ENCODE measurements around the gene NRXN2.

DNA sequence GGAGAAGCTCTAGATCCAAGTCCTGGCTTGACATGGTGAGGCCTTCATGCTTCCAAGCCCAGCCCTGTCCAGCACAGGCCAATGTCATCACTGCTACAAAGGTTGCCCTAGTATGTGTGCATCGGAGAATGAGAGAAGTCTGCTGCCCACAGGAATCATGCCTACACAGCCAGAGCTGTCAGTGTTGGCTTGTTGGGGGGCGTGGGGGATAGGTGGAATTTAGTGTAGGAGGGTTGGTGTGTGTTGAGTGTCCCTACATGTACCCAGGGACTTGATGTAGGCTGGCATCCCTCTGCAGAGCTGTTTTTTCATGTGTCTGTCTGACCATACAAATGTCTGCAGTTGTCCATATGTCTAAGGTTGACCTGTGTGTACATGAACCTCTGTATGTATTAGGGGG is 94.4 kb downstream of the NRXN2 start:
- TF ChIP-seq, protein P1, sequence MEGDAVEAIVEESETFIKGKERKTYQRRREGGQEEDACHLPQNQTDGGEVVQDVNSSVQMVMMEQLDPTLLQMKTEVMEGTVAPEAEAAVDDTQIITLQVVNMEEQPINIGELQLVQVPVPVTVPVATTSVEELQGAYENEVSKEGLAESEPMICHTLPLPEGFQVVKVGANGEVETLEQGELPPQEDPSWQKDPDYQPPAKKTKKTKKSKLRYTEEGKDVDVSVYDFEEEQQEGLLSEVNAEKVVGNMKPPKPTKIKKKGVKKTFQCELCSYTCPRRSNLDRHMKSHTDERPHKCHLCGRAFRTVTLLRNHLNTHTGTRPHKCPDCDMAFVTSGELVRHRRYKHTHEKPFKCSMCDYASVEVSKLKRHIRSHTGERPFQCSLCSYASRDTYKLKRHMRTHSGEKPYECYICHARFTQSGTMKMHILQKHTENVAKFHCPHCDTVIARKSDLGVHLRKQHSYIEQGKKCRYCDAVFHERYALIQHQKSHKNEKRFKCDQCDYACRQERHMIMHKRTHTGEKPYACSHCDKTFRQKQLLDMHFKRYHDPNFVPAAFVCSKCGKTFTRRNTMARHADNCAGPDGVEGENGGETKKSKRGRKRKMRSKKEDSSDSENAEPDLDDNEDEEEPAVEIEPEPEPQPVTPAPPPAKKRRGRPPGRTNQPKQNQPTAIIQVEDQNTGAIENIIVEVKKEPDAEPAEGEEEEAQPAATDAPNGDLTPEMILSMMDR (IDR thresholded peaks at IDR 0.05) = no peak
- no peak for TF ChIP-seq POLR2A (IDR thresholded peaks at IDR 0.05)
